CD4-positive, alpha-beta T cell treated with Interleukin-2 at 100 ng/mL for 4 hours (primary cell): ENCODE results near the gene CSTPP1.
A peak's percentile ranks its signal among the peaks of the same experiment; 100 is the strongest.

ENCODE experiments used
- DNase-seq: peaks from one replicate; pipeline ENCODE4 v3.0.0-alpha.2; 2020; ENCODE audit warnings: low spot score

Gene CSTPP1

GRCh38 chr11:47161134-47161854 is 224.7 kb downstream of the CSTPP1 start:
- peak; percentile 49 for DNase-seq

- no peak for DNase-seq
Measured at GRCh38 chr11:47161890-47162289, 225.3 kb downstream of the CSTPP1 start.

- no peak for DNase-seq
Measured at GRCh38 chr11:47162426-47162825, 225.9 kb downstream of the CSTPP1 start.

GRCh38 chr11:47163193-47163592 is 226.6 kb downstream of the CSTPP1 start:
- DNase-seq: no peak

- DNase-seq: no peak
Measured at GRCh38 chr11:47163898-47164297, 227.3 kb downstream of the CSTPP1 start.

- DNase-seq: no peak
Measured at GRCh38 chr11:47164321-47164720, 227.8 kb downstream of the CSTPP1 start.

GRCh38 chr11:47165253-47165840 is 228.8 kb downstream of the CSTPP1 start:
- no peak for DNase-seq

GRCh38 chr11:47166368-47166767 is 229.8 kb downstream of the CSTPP1 start:
- no peak for DNase-seq

GRCh38 chr11:47171061-47171838 is 234.7 kb downstream of the CSTPP1 start:
- no peak for DNase-seq

GRCh38 chr11:47171856-47172255 is 235.3 kb downstream of the CSTPP1 start:
- no peak for DNase-seq

- DNase-seq: no peak
Measured at GRCh38 chr11:47172740-47173336, 236.3 kb downstream of the CSTPP1 start.

GRCh38 chr11:47175746-47176327 is 239.3 kb downstream of the CSTPP1 start:
- DNase-seq: no peak

GRCh38 chr11:47176328-47177228 is 240.0 kb downstream of the CSTPP1 start, which contains the start of gene ARFGAP2:
Gene ARFGAP2, minus strand, starts transcription at chr11:47176879. Its CDS starts 26 bp downstream, at chr11:47176853.
- DNase-seq: peak; percentile 96

- DNase-seq: peak; percentile 90
Measured at GRCh38 chr11:47177229-47177845, 240.8 kb downstream of the CSTPP1 start.

GRCh38 chr11:47177846-47178245 is 241.3 kb downstream of the CSTPP1 start:
- no peak for DNase-seq

GRCh38 chr11:47178316-47178715 is 241.8 kb downstream of the CSTPP1 start:
- no peak for DNase-seq

GRCh38 chr11:47178737-47179654 is 242.4 kb downstream of the CSTPP1 start:
- DNase-seq: no peak

GRCh38 chr11:47179655-47179991 is 243.1 kb downstream of the CSTPP1 start:
- DNase-seq: peak; percentile 38

GRCh38 chr11:47180006-47180787 is 243.6 kb downstream of the CSTPP1 start:
- no peak for DNase-seq
